Kidney epithelial cell (primary cell): ENCODE measurements around the gene ZW10. TPM values are rescaled to one million over a fixed set of nuclear protein-coding genes. Genes with fewer than 3 reads are reported as not detected.

Experiments
- DNase-seq: peaks from one replicate; pipeline ENCODE4 v3.0.0-alpha.2; 2010; ENCODE audit warnings: low read depth
- H3K27me3 ChIP-seq: 2 replicates; pipeline ENCODE4 v1.6.0; 2011; ENCODE audit warnings: low read length; ENCODE audit not compliant: control insufficient read depth, insufficient read depth
- H3K36me3 ChIP-seq: 2 replicates; pipeline ENCODE4 v1.5.1; 2011; ENCODE audit warnings: low read length; ENCODE audit not compliant: control insufficient read depth, insufficient read depth
- H3K4me3 ChIP-seq: 2 replicates; pipeline ENCODE4 v1.5.1; 2011; ENCODE audit warnings: low read depth, mild to moderate bottlenecking, control low read depth, low read length
- total RNA-seq: library from RNA; depleted of rRNA; stranded (reverse); fragments of >200 nt; gene quantifications from 2 replicates; pipeline ENCODE4 v1.2.3, GENCODE V29; 2015
- TF ChIP-seq, protein P1 (sequence below): IDR thresholded peaks from 2 replicates; pipeline ENCODE4 v1.5.1; 2011; ENCODE audit warnings: mild to moderate bottlenecking, moderate library complexity, low read length, control low read depth, inconsistent platforms; ENCODE audit not compliant: insufficient read depth, poor library complexity, severe bottlenecking

ZW10 gene
- total RNA-seq, 1 donor from 2014 or later: 25.2 TPM

GRCh38 chr11:113732092-113732491 lies 41.4 kb downstream of the ZW10 start:
- H3K4me3 ChIP-seq: no peak overlapping the region
- H3K36me3 ChIP-seq: peaks cover 1% of the 10 kb centered on the region
- no peaks in the 10 kb centered on the region for H3K27me3 ChIP-seq
- TF ChIP-seq, protein P1, sequence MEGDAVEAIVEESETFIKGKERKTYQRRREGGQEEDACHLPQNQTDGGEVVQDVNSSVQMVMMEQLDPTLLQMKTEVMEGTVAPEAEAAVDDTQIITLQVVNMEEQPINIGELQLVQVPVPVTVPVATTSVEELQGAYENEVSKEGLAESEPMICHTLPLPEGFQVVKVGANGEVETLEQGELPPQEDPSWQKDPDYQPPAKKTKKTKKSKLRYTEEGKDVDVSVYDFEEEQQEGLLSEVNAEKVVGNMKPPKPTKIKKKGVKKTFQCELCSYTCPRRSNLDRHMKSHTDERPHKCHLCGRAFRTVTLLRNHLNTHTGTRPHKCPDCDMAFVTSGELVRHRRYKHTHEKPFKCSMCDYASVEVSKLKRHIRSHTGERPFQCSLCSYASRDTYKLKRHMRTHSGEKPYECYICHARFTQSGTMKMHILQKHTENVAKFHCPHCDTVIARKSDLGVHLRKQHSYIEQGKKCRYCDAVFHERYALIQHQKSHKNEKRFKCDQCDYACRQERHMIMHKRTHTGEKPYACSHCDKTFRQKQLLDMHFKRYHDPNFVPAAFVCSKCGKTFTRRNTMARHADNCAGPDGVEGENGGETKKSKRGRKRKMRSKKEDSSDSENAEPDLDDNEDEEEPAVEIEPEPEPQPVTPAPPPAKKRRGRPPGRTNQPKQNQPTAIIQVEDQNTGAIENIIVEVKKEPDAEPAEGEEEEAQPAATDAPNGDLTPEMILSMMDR: no peak
- DNase-seq: no peak

DNA sequence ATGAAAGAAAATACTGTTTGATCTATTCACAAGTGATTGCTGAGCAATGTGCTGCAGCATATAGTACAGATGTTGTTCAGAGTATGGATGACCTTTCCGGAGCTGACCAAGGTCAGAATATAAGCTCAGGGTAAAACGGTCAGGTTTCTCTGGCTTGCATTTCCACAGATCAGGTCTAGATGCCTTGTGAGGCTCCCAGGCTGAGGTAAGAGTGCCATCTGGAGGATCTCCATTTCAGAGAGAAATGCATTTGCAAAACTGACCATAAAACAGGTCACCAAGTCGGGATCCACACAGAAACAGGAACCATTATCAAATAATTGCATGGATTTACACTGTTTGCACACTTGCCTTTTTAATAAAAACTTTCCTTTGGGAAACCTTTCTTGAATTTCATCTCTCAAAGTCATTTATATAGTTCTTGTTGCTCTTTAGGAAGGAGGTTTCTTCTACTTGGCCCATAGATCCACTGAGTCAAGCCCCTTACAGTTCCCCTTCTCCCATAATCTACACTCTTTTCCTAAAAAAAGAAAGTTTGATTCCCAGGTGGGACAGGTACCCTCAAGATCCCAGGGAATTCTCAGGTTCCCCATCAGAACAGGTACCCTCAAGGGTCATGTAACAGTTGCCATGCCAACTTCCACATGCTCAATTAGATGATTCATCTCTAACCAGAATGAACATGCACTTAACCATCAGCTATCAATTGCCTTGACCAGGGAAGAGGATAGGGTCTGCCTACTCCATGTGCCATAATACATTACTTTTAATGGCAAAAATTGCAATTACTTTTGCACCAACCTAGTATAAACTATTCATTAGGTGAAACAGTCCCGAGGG lies 42.4 kb downstream of the ZW10 start:
- TF ChIP-seq, protein P1: peak; percentile 65
- Histone ChIP-seq H3K27me3 (no peaks in the 10 kb centered on the region), H3K4me3 (no peak overlapping the region), H3K36me3 (peaks cover under 1% of the 10 kb centered on the region)
- peak; percentile 19 for DNase-seq

- H3K27me3 ChIP-seq: no peaks in the 10 kb centered on the region
- DNase-seq: no peak
- no peaks in the 10 kb centered on the region for H3K36me3 ChIP-seq
- no peak overlapping the region for H3K4me3 ChIP-seq
- TF ChIP-seq, protein P1: no peak
Measured at GRCh38 chr11:113729456-113729855, 44.0 kb downstream of the ZW10 start.

- TF ChIP-seq, protein P1: no peak
- H3K36me3 ChIP-seq: no peaks in the 10 kb centered on the region
- DNase-seq: no peak
- H3K4me3 ChIP-seq: no peak overlapping the region
- no peaks in the 10 kb centered on the region for H3K27me3 ChIP-seq
Measured at GRCh38 chr11:113728814-113729213, 44.7 kb downstream of the ZW10 start.

GRCh38 chr11:113725913-113726312 lies 47.6 kb downstream of the ZW10 start:
- TF ChIP-seq, protein P1: no peak
- no peaks in the 10 kb centered on the region for H3K27me3 ChIP-seq
- H3K36me3 ChIP-seq: no peaks in the 10 kb centered on the region
- H3K4me3 ChIP-seq: no peak overlapping the region
- no peak for DNase-seq

DNA sequence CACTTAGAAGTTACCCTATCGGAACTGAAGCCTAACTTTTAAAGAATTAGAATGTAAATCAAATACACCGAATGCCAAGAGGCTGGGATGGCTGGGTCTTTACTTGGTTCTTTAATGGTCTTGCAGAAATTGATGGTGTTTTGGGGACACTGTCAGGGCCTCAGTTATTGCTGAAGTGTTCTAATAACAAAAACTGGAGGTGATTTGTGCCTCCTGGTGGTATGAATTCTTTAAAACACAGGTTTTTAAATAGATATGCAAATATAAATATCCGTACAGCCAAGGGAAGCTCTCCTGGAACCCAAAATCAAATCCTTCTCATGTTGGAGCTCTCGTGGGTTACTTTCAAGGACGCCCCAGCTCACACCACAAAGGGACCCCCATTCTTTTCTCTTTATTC lies 48.1 kb downstream of the ZW10 start:
- Histone ChIP-seq H3K36me3 (no peaks in the 10 kb centered on the region), H3K4me3 (no peak overlapping the region), H3K27me3 (no peaks in the 10 kb centered on the region)
- TF ChIP-seq, protein P1: peak; percentile 13
- no peak for DNase-seq
